GM19023 (cell line): ENCODE measurements around the gene HACE1.
"Not testable (repeated sequence)": the region's sequence is repeated elsewhere in the genome, so short reads cannot be mapped to it uniquely, and the experiment has no call there.

Experiments used
- ATAC-seq: cut with Tn5 transposase; IDR thresholded peaks from one replicate; pipeline ENCODE4 v1.9.1; 2021; ENCODE audit warnings: mild to moderate bottlenecking, moderate library complexity; ENCODE audit not compliant: unreplicated experiment

The HACE1 gene

GRCh38 chr6:104739124-104739523 lies 120.6 kb downstream of the HACE1 start:
- ATAC-seq = not testable (repeated sequence)

GRCh38 chr6:104737567-104737966 lies 122.2 kb downstream of the HACE1 start:
- ATAC-seq = not testable (repeated sequence)

GRCh38 chr6:104736545-104736944 lies 123.2 kb downstream of the HACE1 start:
- ATAC-seq = no peak

- no peak for ATAC-seq
Measured at GRCh38 chr6:104730450-104730849, 129.3 kb downstream of the HACE1 start.

- ATAC-seq = no peak
Measured at GRCh38 chr6:104729433-104729832, 130.3 kb downstream of the HACE1 start.

GRCh38 chr6:104728448-104728847 lies 131.3 kb downstream of the HACE1 start:
- ATAC-seq = no peak

- ATAC-seq = no peak
Measured at GRCh38 chr6:104718672-104719071, 141.0 kb downstream of the HACE1 start.

- no peak for ATAC-seq
Measured at GRCh38 chr6:104716858-104717257, 142.9 kb downstream of the HACE1 start.

GRCh38 chr6:104714796-104715195 lies 144.9 kb downstream of the HACE1 start:
- no peak for ATAC-seq

- ATAC-seq = no peak
Measured at GRCh38 chr6:104713982-104714381, 145.7 kb downstream of the HACE1 start.

- no peak for ATAC-seq
Measured at GRCh38 chr6:104711371-104711770, 148.3 kb downstream of the HACE1 start.

- no peak for ATAC-seq
Measured at GRCh38 chr6:104710543-104711335, 149.0 kb downstream of the HACE1 start.

GRCh38 chr6:104705916-104706442 lies 153.7 kb downstream of the HACE1 start:
- no peak for ATAC-seq

- no peak for ATAC-seq
Measured at GRCh38 chr6:104705095-104705707, 154.5 kb downstream of the HACE1 start.

GRCh38 chr6:104704191-104704590 lies 155.5 kb downstream of the HACE1 start:
- no peak for ATAC-seq

GRCh38 chr6:104702126-104702841 lies 157.4 kb downstream of the HACE1 start:
- no peak for ATAC-seq

GRCh38 chr6:104700371-104701185 lies 159.1 kb downstream of the HACE1 start:
- ATAC-seq = no peak

- no peak for ATAC-seq
Measured at GRCh38 chr6:104699593-104700329, 160.0 kb downstream of the HACE1 start.

GRCh38 chr6:104698979-104699378 lies 160.7 kb downstream of the HACE1 start:
- no peak for ATAC-seq

- no peak for ATAC-seq
Measured at GRCh38 chr6:104692008-104692407, 167.7 kb downstream of the HACE1 start.
